ENCODE data around the gene PRODH. TPM values are rescaled to one million over a fixed set of nuclear protein-coding genes. Genes with fewer than 3 reads are reported as not detected.
"Not testable (repeated sequence)": the region's sequence is repeated elsewhere in the genome, so short reads cannot be mapped to it uniquely, and the experiment has no call there.

The PRODH gene
- total RNA-seq, 1 donor from 2014 or later, result 5.9 TPM

- H3K36me3 Mint-ChIP-seq (ENCODE audit: low read depth); H3K27ac Mint-ChIP-seq (ENCODE audit: unreplicated experiment); H3K9me3 Mint-ChIP-seq (ENCODE audit: low read depth); H3K27me3 Mint-ChIP-seq (ENCODE audit: low read depth); H3K4me3 Mint-ChIP-seq (ENCODE audit: unreplicated experiment); H3K4me1 Mint-ChIP-seq (ENCODE audit: low read depth): not testable (repeated sequence)
- DNase-seq (ENCODE audit: low spot score), result peak; percentile 46
Observed at GRCh38 chr22:18959266-18959665, 23.2 kb upstream of the PRODH start.

GRCh38 chr22:18958738-18959137 lies 22.6 kb upstream of the PRODH start:
- peak; percentile 66 for DNase-seq (ENCODE audit: low spot score)
- H3K9me3 Mint-ChIP-seq (ENCODE audit: low read depth); H3K27me3 Mint-ChIP-seq (ENCODE audit: low read depth); H3K4me1 Mint-ChIP-seq (ENCODE audit: low read depth); H3K36me3 Mint-ChIP-seq (ENCODE audit: low read depth); H3K27ac Mint-ChIP-seq (ENCODE audit: unreplicated experiment); H3K4me3 Mint-ChIP-seq (ENCODE audit: unreplicated experiment): not testable (repeated sequence)

- not testable (repeated sequence) for H3K4me3 Mint-ChIP-seq (ENCODE audit: unreplicated experiment); H3K9me3 Mint-ChIP-seq (ENCODE audit: low read depth); H3K27ac Mint-ChIP-seq (ENCODE audit: unreplicated experiment); DNase-seq (ENCODE audit: low spot score); H3K4me1 Mint-ChIP-seq (ENCODE audit: low read depth); H3K27me3 Mint-ChIP-seq (ENCODE audit: low read depth); H3K36me3 Mint-ChIP-seq (ENCODE audit: low read depth)
Observed at GRCh38 chr22:18958321-18958705, 22.2 kb upstream of the PRODH start.

GRCh38 chr22:18957621-18958320 lies 21.7 kb upstream of the PRODH start:
- H3K4me1 Mint-ChIP-seq (ENCODE audit: low read depth); DNase-seq (ENCODE audit: low spot score); H3K36me3 Mint-ChIP-seq (ENCODE audit: low read depth); H3K4me3 Mint-ChIP-seq (ENCODE audit: unreplicated experiment); H3K27ac Mint-ChIP-seq (ENCODE audit: unreplicated experiment); H3K9me3 Mint-ChIP-seq (ENCODE audit: low read depth); H3K27me3 Mint-ChIP-seq (ENCODE audit: low read depth): not testable (repeated sequence)

- H3K9me3 Mint-ChIP-seq (ENCODE audit: low read depth); H3K27ac Mint-ChIP-seq (ENCODE audit: unreplicated experiment); H3K36me3 Mint-ChIP-seq (ENCODE audit: low read depth); H3K4me1 Mint-ChIP-seq (ENCODE audit: low read depth); H3K27me3 Mint-ChIP-seq (ENCODE audit: low read depth); H3K4me3 Mint-ChIP-seq (ENCODE audit: unreplicated experiment): not testable (repeated sequence)
- peak; percentile 57 for DNase-seq (ENCODE audit: low spot score)
Observed at GRCh38 chr22:18956956-18957355, 20.9 kb upstream of the PRODH start.

- not testable (repeated sequence) for H3K27me3 Mint-ChIP-seq (ENCODE audit: low read depth); H3K27ac Mint-ChIP-seq (ENCODE audit: unreplicated experiment); H3K36me3 Mint-ChIP-seq (ENCODE audit: low read depth); H3K4me1 Mint-ChIP-seq (ENCODE audit: low read depth); H3K9me3 Mint-ChIP-seq (ENCODE audit: low read depth); H3K4me3 Mint-ChIP-seq (ENCODE audit: unreplicated experiment)
- DNase-seq (ENCODE audit: low spot score), result peak; percentile 66
Observed at GRCh38 chr22:18956121-18956895, 20.2 kb upstream of the PRODH start.

GRCh38 chr22:18955696-18956095 lies 19.6 kb upstream of the PRODH start:
- H3K27me3 Mint-ChIP-seq (ENCODE audit: low read depth), result peaks cover 4% of the 10 kb centered on the region
- no peaks in the 10 kb centered on the region for H3K4me1 Mint-ChIP-seq (ENCODE audit: low read depth)
- no peaks in the 10 kb centered on the region for H3K36me3 Mint-ChIP-seq (ENCODE audit: low read depth)
- no peak overlapping the region for H3K4me3 Mint-ChIP-seq (ENCODE audit: unreplicated experiment)
- no peak for TF ChIP-seq CTCF (IDR thresholded peaks at IDR 0.05)
- DNase-seq (ENCODE audit: low spot score), result peak; percentile 59
- H3K27ac Mint-ChIP-seq (ENCODE audit: unreplicated experiment), result no peak overlapping the region
- H3K9me3 Mint-ChIP-seq (ENCODE audit: low read depth), result no peaks in the 10 kb centered on the region

GRCh38 chr22:18954990-18955571 lies 19.0 kb upstream of the PRODH start:
- Mint-ChIP-seq H3K27me3 (ENCODE audit: low read depth) (peaks cover 8% of the 10 kb centered on the region), H3K36me3 (ENCODE audit: low read depth) (no peaks in the 10 kb centered on the region), H3K4me1 (ENCODE audit: low read depth) (no peaks in the 10 kb centered on the region), H3K4me3 (ENCODE audit: unreplicated experiment) (no peak overlapping the region), H3K27ac (ENCODE audit: unreplicated experiment) (no peak overlapping the region), H3K9me3 (ENCODE audit: low read depth) (no peaks in the 10 kb centered on the region)
- no peak for TF ChIP-seq CTCF (IDR thresholded peaks at IDR 0.05)
- peak; percentile 77 for DNase-seq (ENCODE audit: low spot score)
